H1 (cell line): Measurements from ENCODE around the gene MAP4K5.

Experiments used
- EZH2 ChIP-seq: fragments of 200-600 bp; sonication (generic); IDR thresholded peaks from 2 replicates; pipeline ENCODE4 v1.7.1; 2012; ENCODE audit warnings: low read depth, mild to moderate bottlenecking, moderate library complexity, low read length, inconsistent platforms; ENCODE audit not compliant: severe bottlenecking
- POLR2A ChIP-seq, 2 experiments: IDR thresholded peaks; 1 replicate in 1 of 2; 2 replicates in 1 of 2; pipeline ENCODE4 v1.6.1; 2011; ENCODE audit warnings: low read depth in 2 of 2, low read length in 2 of 2, mild to moderate bottlenecking in 2 of 2; ENCODE audit errors: control extremely low read depth in 1 of 2
- TCF12 ChIP-seq: IDR thresholded peaks from 2 replicates; pipeline ENCODE4 v1.6.1; 2011; ENCODE audit warnings: low read depth, mild to moderate bottlenecking, low read length

- no peak for TF ChIP-seq EZH2
- no peak for TF ChIP-seq POLR2A (IDR thresholded peaks at IDR 0.05; ENCODE audit: control extremely low read depth in 1 of 2, low read depth in 2 of 2, low read length in 2 of 2)
- no peak for TF ChIP-seq TCF12
Measured at GRCh38 chr14:50573862-50574261, 41.5 kb upstream of the MAP4K5 start.
